GM23338 (cell line): ENCODE results near the gene PLEKHA7. TPM values are rescaled to one million over a fixed set of nuclear protein-coding genes. Genes with fewer than 3 reads are reported as not detected.

ENCODE experiments used
- ATAC-seq: fragments of 200-7000 bp; cut with Tn5 transposase; 3 replicates; pipeline ENCODE4 v1.9.1; 2020
- DNase-seq: peaks from one replicate; pipeline ENCODE4 v3.0.0-alpha.2; 2015; ENCODE audit warnings: low spot score
- H2AFZ ChIP-seq: fragments of 200-600 bp; sonication (generic); 2 replicates; pipeline ENCODE4 v1.8.0; 2016; ENCODE audit warnings: antibody characterized with exemption, mild to moderate bottlenecking, moderate library complexity
- H3F3A ChIP-seq: fragments of 200-600 bp; sonication (generic); replicated peaks from 2 replicates; pipeline ENCODE4 v1.8.0; 2017; ENCODE audit warnings: antibody characterized with exemption, mixed run types, low read depth
- H3K27ac ChIP-seq: fragments of 200-600 bp; sonication (generic); 2 replicates; pipeline ENCODE4 v1.6.1; 2016; ENCODE audit warnings: low read depth
- H3K27me3 ChIP-seq: fragments of 200-600 bp; sonication (generic); 2 replicates; pipeline ENCODE4 v1.8.0; 2016; ENCODE audit warnings: mild to moderate bottlenecking, mixed run types, moderate library complexity; ENCODE audit not compliant: insufficient read depth
- H3K36me3 ChIP-seq: fragments of 200-600 bp; sonication (generic); 2 replicates; pipeline ENCODE4 v1.8.0; 2016; ENCODE audit warnings: mild to moderate bottlenecking; ENCODE audit not compliant: insufficient read depth
- H3K4me1 ChIP-seq: fragments of 200-600 bp; sonication (generic); 2 replicates; pipeline ENCODE4 v1.8.0; 2016; ENCODE audit warnings: mild to moderate bottlenecking, moderate library complexity; ENCODE audit not compliant: insufficient read depth
- H3K4me2 ChIP-seq: fragments of 200-600 bp; sonication (generic); 2 replicates; pipeline ENCODE4 v1.7.1; 2017; ENCODE audit warnings: mixed run types
- H3K4me3 ChIP-seq: fragments of 200-600 bp; sonication (generic); 2 replicates; pipeline ENCODE4 v1.6.1; 2016; ENCODE audit warnings: mixed run types
- H3K79me2 ChIP-seq: fragments of 200-600 bp; sonication (generic); replicated peaks from 2 replicates; pipeline ENCODE4 v1.8.0; 2017; ENCODE audit warnings: mild to moderate bottlenecking; ENCODE audit not compliant: insufficient read depth
- H3K9me2 ChIP-seq: fragments of 200-600 bp; sonication (generic); 2 replicates; pipeline ENCODE4 v1.8.0; 2017; ENCODE audit not compliant: insufficient read depth
- H4K20me1 ChIP-seq: fragments of 200-600 bp; sonication (generic); replicated peaks from 2 replicates; pipeline ENCODE4 v1.8.0; 2017; ENCODE audit warnings: mild to moderate bottlenecking; ENCODE audit not compliant: insufficient read depth
- H3K27ac Mint-ChIP-seq: 2 replicates; pipeline ENCODE4 v1.8.0; 2020; ENCODE audit warnings: inconsistent platforms, mild to moderate bottlenecking, moderate library complexity, mixed read lengths
- H3K27me3 Mint-ChIP-seq: 3 replicates; pipeline ENCODE4 v1.8.0; 2022; ENCODE audit warnings: low read depth, mild to moderate bottlenecking, moderate library complexity, mixed read lengths, inconsistent platforms; ENCODE audit not compliant: insufficient read depth, poor library complexity
- H3K36me3 Mint-ChIP-seq: 3 replicates; pipeline ENCODE4 v1.8.0; 2021; ENCODE audit warnings: low read depth, mild to moderate bottlenecking, inconsistent platforms, moderate library complexity, mixed read lengths
- H3K4me1 Mint-ChIP-seq: 3 replicates; pipeline ENCODE4 v1.8.0; 2020; ENCODE audit warnings: mild to moderate bottlenecking, inconsistent platforms, mixed read lengths
- H3K4me3 Mint-ChIP-seq: 3 replicates; pipeline ENCODE4 v1.8.0; 2021; ENCODE audit warnings: moderate library complexity, mild to moderate bottlenecking, inconsistent platforms, mixed read lengths
- H3K9me3 Mint-ChIP-seq: 3 replicates; pipeline ENCODE4 v1.8.0; 2020; ENCODE audit warnings: moderate library complexity, mild to moderate bottlenecking, inconsistent platforms, mixed read lengths
- CREB1 ChIP-seq: fragments of 250-450 bp; sonication (Bioruptor Pico); IDR thresholded peaks from 2 replicates; pipeline ENCODE4 v1.5.0; 2020; ENCODE audit warnings: low read depth, mild to moderate bottlenecking, moderate library complexity
- ETS1 ChIP-seq: IDR thresholded peaks from 2 replicates; pipeline ENCODE4 v1.6.1; 2016; ENCODE audit warnings: antibody characterized with exemption
- EZH2 ChIP-seq: fragments of 200-600 bp; sonication (generic); IDR thresholded peaks from one replicate; pipeline ENCODE4 v1.8.0; 2017; ENCODE audit warnings: antibody characterized with exemption, mild to moderate bottlenecking, low read depth; ENCODE audit not compliant: unreplicated experiment
- JUNB ChIP-seq: IDR thresholded peaks from one replicate; pipeline ENCODE4 v1.6.1; 2016; ENCODE audit warnings: antibody characterized with exemption; ENCODE audit not compliant: unreplicated experiment
- REST ChIP-seq: IDR thresholded peaks from one replicate; pipeline ENCODE4 v1.6.1; 2018; ENCODE audit warnings: antibody characterized with exemption; ENCODE audit not compliant: unreplicated experiment
- STAT1 ChIP-seq: IDR thresholded peaks from one replicate; pipeline ENCODE4 v1.6.1; 2016; ENCODE audit warnings: antibody characterized with exemption; ENCODE audit not compliant: unreplicated experiment
- ZNF114 ChIP-seq: fragments of 250-450 bp; sonication (Bioruptor Pico); IDR thresholded peaks from 2 replicates; pipeline ENCODE4 v1.5.0; 2020; ENCODE audit warnings: mild to moderate bottlenecking, moderate library complexity
- ZNF331 ChIP-seq: fragments of 250-450 bp; sonication (Bioruptor Pico); IDR thresholded peaks from 2 replicates; pipeline ENCODE4 v1.5.0; 2020; ENCODE audit warnings: low read depth, mild to moderate bottlenecking, moderate library complexity
- ZNF462 ChIP-seq: fragments of 250-450 bp; sonication (Bioruptor Pico); IDR thresholded peaks from 2 replicates; pipeline ENCODE4 v1.5.0; 2020; ENCODE audit warnings: mild to moderate bottlenecking, moderate library complexity
- polyA plus RNA-seq: library from polyadenylated mRNA; unstranded; fragments of >200 nt; fragmentation: Nextera tagmentation; extraction: Ambion mirVana; gene quantifications from 2 replicates; pipeline ENCODE4 v1.2.1, GENCODE V29; 2016
- total RNA-seq: library from RNA; depleted of rRNA; stranded (reverse); fragments of >200 nt; shearing (Covaris generic); gene quantifications from 2 replicates; pipeline ENCODE4 v1.2.3, GENCODE V29; 2014

PLEKHA7 gene
- total and polyA plus RNA-seq, 2 experiments from 2014 or later, result 9.7 to 15.8 TPM

- H3K9me2 ChIP-seq, result no peaks in the 10 kb centered on the region
- H3K4me2 ChIP-seq, result no peak overlapping the region
- no peaks in the 10 kb centered on the region for H3K36me3 ChIP-seq
- H3K79me2 ChIP-seq, result no peaks in the 10 kb centered on the region
- H3K9me3 Mint-ChIP-seq, result no peaks in the 10 kb centered on the region
- H3K4me3 ChIP-seq, result no peak overlapping the region
- H2AFZ ChIP-seq, result no peak overlapping the region
- no peak overlapping the region for H3K27ac Mint-ChIP-seq
- no peaks in the 10 kb centered on the region for H3K27me3 ChIP-seq
- peaks cover 18% of the 10 kb centered on the region; the same call in 2 of the 3 replicates for H3K4me1 Mint-ChIP-seq
- no peaks in the 10 kb centered on the region for H4K20me1 ChIP-seq
- ATAC-seq, result no peak
- no peak overlapping the region for H3K27ac ChIP-seq
- no peaks in the 10 kb centered on the region for H3F3A ChIP-seq
- no peak for TF ChIP-seq CREB1 (CRISPR knock-in tag)
- TF ChIP-seq ZNF331 (CRISPR knock-in tag), result no peak
- no peak for TF ChIP-seq REST
- TF ChIP-seq ETS1, result no peak
- no peak for TF ChIP-seq STAT1
- TF ChIP-seq EZH2, result no peak
- TF ChIP-seq JUNB, result no peak
- TF ChIP-seq ZNF462 (CRISPR knock-in tag), result no peak
- TF ChIP-seq ZNF114 (CRISPR knock-in tag), result no peak
- H3K27me3 Mint-ChIP-seq, result peaks cover 3% of the 10 kb centered on the region
- no peaks in the 10 kb centered on the region for H3K36me3 Mint-ChIP-seq
- H3K4me1 ChIP-seq, result no peaks in the 10 kb centered on the region; the same call in 1 of the 2 replicates
- no peak for DNase-seq
- H3K4me3 Mint-ChIP-seq, result no peak overlapping the region
Observed at GRCh38 chr11:16771350-16772140, 242.7 kb downstream of the PLEKHA7 start.
